ENCODE data around the gene KLF7. TPM values are rescaled to one million over a fixed set of nuclear protein-coding genes. Genes with fewer than 3 reads are reported as not detected.

KLF7 gene
- total RNA-seq, 3 donors from 2014 or later (not counting 1 experiment from before 2014, with no cell fraction given) = 22.9 to 39.1 (median 32.4) TPM

DNA sequence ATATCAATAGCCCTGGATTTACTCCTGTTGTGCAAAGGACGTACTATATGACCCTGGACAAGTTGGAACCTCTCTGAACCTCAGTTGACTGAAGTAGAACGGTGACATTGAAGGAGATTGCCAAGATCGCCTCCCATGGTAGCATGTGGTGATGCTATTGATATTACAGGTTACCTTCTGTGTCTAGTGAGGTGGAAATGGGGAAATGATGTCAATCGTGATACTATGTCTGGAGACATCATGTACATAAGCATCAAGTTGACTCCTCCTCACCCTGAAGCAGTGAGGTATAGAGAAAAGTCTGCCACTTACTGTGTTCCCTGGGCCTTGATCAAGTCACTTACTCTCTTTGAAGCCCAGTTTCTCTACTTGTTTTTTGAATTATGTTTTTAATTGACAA is 93.9 kb downstream of the KLF7 start:
- Histone ChIP-seq H3K36me3 (ENCODE audit: control insufficient read depth, insufficient read depth, low read length) (no peaks in the 10 kb centered on the region), H3K27me3 (ENCODE audit: control insufficient read depth, insufficient read depth, low read length) (no peaks in the 10 kb centered on the region), H3K9me3 (ENCODE audit: control insufficient read depth, insufficient read depth, low read length) (no peaks in the 10 kb centered on the region), H3K27ac (ENCODE audit: low read length) (no peak overlapping the region), H3K4me3 (ENCODE audit: low read length) (no peak overlapping the region), H3K4me1 (ENCODE audit: control insufficient read depth, insufficient read depth, low read length) (peaks cover 11% of the 10 kb centered on the region)
- no peaks in the 10 kb centered on the region for H3K36me3 Mint-ChIP-seq
- no peak for ATAC-seq
- no peak overlapping the region for H3K27ac Mint-ChIP-seq
- peaks cover 20 to 22% of the 10 kb centered on the region in 2 donors for H3K4me1 Mint-ChIP-seq
- H3K4me3 Mint-ChIP-seq = no peak overlapping the region
- intact Hi-C loops (cut with micrococcal nuclease) = no loop called here
- DNase-seq = no peak
- TF ChIP-seq, protein P1, sequence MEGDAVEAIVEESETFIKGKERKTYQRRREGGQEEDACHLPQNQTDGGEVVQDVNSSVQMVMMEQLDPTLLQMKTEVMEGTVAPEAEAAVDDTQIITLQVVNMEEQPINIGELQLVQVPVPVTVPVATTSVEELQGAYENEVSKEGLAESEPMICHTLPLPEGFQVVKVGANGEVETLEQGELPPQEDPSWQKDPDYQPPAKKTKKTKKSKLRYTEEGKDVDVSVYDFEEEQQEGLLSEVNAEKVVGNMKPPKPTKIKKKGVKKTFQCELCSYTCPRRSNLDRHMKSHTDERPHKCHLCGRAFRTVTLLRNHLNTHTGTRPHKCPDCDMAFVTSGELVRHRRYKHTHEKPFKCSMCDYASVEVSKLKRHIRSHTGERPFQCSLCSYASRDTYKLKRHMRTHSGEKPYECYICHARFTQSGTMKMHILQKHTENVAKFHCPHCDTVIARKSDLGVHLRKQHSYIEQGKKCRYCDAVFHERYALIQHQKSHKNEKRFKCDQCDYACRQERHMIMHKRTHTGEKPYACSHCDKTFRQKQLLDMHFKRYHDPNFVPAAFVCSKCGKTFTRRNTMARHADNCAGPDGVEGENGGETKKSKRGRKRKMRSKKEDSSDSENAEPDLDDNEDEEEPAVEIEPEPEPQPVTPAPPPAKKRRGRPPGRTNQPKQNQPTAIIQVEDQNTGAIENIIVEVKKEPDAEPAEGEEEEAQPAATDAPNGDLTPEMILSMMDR (IDR thresholded peaks at IDR 0.05) = no peak
- no peaks in the 10 kb centered on the region for H3K9me3 Mint-ChIP-seq
- peaks cover 21% of the 10 kb centered on the region in 2 donors for H3K27me3 Mint-ChIP-seq (ENCODE audit: low read depth in 2 of 2)
- 79% methylated on average over 4 of the region's 4 CpGs for WGBS (ENCODE audit: insufficient coverage)

DNA sequence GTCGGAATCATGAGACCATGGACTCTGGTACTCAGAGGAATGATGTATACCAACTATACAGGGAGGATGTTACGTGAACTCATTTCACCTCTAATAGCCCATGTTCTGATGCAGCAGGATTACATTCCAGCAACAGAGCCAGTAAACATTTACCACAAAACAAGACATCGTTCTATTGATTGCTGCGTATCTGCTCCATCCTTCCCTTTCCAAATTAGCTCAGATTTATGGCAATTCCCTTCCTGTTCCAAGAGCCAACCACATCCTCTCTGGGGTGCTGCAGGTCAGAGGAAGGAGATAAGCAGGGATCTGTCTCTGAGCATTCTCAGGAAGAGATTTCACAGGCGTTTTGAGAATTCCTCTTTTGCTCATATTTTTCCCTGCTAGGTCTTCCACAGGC is 98.3 kb downstream of the KLF7 start:
- no peaks in the 10 kb centered on the region for H3K9me3 ChIP-seq (ENCODE audit: control insufficient read depth, insufficient read depth, low read length)
- H3K27me3 ChIP-seq (ENCODE audit: control insufficient read depth, insufficient read depth, low read length) = no peaks in the 10 kb centered on the region
- intact Hi-C loops (cut with micrococcal nuclease) = no loop called here
- Mint-ChIP-seq H3K36me3 (no peaks in the 10 kb centered on the region), H3K4me1 (peaks cover 0 to 3% of the 10 kb centered on the region in 2 donors), H3K27me3 (ENCODE audit: low read depth in 2 of 2) (peaks cover 7 to 22% of the 10 kb centered on the region in 2 donors), H3K4me3 (no peak overlapping the region), H3K27ac (no peak overlapping the region), H3K9me3 (no peaks in the 10 kb centered on the region)
- DNase-seq = no peak
- no peak overlapping the region for H3K27ac ChIP-seq (ENCODE audit: low read length)
- ATAC-seq = no peak
- WGBS (ENCODE audit: insufficient coverage) = 64% methylated on average over 5 of the region's 5 CpGs
- H3K36me3 ChIP-seq (ENCODE audit: control insufficient read depth, insufficient read depth, low read length) = no peaks in the 10 kb centered on the region
- TF ChIP-seq, protein P1 (IDR thresholded peaks at IDR 0.05) = no peak
- no peaks in the 10 kb centered on the region for H3K4me1 ChIP-seq (ENCODE audit: control insufficient read depth, insufficient read depth, low read length)
- H3K4me3 ChIP-seq (ENCODE audit: low read length) = no peak overlapping the region

DNA sequence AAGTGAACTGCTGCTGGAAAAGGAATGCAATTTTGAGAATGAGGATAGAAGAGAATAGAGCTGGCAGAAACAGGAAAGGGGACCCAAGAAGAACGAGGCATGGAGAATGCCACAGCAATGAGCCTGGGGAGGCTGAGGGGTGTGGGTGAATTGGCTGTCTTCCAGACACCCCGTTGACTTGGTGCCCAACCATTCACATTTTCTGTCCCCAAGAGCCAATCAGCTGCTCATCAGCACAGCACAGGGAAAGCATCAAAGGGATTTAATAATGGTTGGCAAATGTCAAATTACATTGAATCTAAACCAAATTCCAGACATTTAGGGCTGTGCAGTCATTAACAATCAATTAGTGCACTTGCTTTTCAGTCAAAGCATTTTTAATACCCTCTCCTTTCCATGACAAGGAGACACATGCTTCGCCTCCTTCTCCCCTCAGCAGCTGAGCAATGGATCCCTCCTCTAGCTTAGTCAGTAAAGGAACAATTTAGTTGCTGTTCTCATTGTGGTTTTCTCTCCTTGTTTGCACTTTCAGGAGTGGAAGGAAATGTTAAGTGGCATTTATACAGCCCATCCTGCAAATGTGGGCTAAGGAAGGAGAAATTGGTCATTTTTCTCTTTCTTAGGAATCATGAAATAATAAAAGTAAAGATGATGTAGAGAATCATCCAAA is 98.8 kb downstream of the KLF7 start:
- no peak overlapping the region for H3K4me3 ChIP-seq (ENCODE audit: low read length)
- no peaks in the 10 kb centered on the region for H3K36me3 ChIP-seq (ENCODE audit: control insufficient read depth, insufficient read depth, low read length)
- TF ChIP-seq, protein P1 (IDR thresholded peaks at IDR 0.05) = no peak
- Mint-ChIP-seq H3K4me3 (no peak overlapping the region), H3K27ac (no peak overlapping the region), H3K27me3 (ENCODE audit: low read depth in 2 of 2) (peaks cover 7 to 19% of the 10 kb centered on the region in 2 donors), H3K36me3 (no peaks in the 10 kb centered on the region), H3K4me1 (peaks cover 0 to 3% of the 10 kb centered on the region in 2 donors), H3K9me3 (no peaks in the 10 kb centered on the region)
- WGBS (ENCODE audit: insufficient coverage) = 19% methylated on average over 3 of the region's 3 CpGs
- no peak for DNase-seq
- no peak for ATAC-seq
- no peaks in the 10 kb centered on the region for H3K27me3 ChIP-seq (ENCODE audit: control insufficient read depth, insufficient read depth, low read length)
- no peak overlapping the region for H3K27ac ChIP-seq (ENCODE audit: low read length)
- H3K4me1 ChIP-seq (ENCODE audit: control insufficient read depth, insufficient read depth, low read length) = no peaks in the 10 kb centered on the region
- intact Hi-C loops (cut with micrococcal nuclease) = no loop called here
- no peaks in the 10 kb centered on the region for H3K9me3 ChIP-seq (ENCODE audit: control insufficient read depth, insufficient read depth, low read length)

DNA sequence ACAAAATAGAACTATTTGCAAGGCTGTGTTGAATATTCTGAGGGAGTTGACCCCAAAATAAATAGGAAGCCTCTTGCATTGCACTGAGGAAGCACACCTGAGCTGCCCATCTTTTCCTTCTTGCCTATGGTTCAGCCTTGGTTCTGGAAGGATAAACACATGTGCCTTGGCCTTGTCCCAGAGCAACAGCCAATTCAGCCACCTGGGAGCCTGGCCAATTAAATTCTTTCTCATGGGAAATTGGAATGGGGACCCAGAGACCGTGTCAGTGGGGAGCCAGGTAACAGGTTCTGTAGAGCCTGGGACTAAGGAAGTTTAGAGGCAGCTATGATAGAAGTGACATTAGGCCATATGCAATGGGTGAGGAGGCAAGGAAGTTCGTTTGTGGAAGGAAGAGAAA is 99.6 kb downstream of the KLF7 start:
- intact Hi-C loops (cut with micrococcal nuclease) = no loop called here
- Mint-ChIP-seq H3K36me3 (no peaks in the 10 kb centered on the region), H3K27me3 (ENCODE audit: low read depth in 2 of 2) (peaks cover 7 to 19% of the 10 kb centered on the region in 2 donors), H3K4me3 (no peak overlapping the region), H3K27ac (no peak overlapping the region), H3K4me1 (peaks cover 0 to 3% of the 10 kb centered on the region in 2 donors), H3K9me3 (no peaks in the 10 kb centered on the region)
- Histone ChIP-seq H3K4me1 (ENCODE audit: control insufficient read depth, insufficient read depth, low read length) (no peaks in the 10 kb centered on the region), H3K9me3 (ENCODE audit: control insufficient read depth, insufficient read depth, low read length) (no peaks in the 10 kb centered on the region), H3K27ac (ENCODE audit: low read length) (no peak overlapping the region), H3K4me3 (ENCODE audit: low read length) (no peak overlapping the region), H3K27me3 (ENCODE audit: control insufficient read depth, insufficient read depth, low read length) (no peaks in the 10 kb centered on the region), H3K36me3 (ENCODE audit: control insufficient read depth, insufficient read depth, low read length) (no peaks in the 10 kb centered on the region)
- TF ChIP-seq, protein P1 (IDR thresholded peaks at IDR 0.05) = no peak
- ATAC-seq = no peak
- 84% methylated on average over 1 of the region's 2 CpGs for WGBS (ENCODE audit: insufficient coverage)
- DNase-seq = no peak
